ENCODE measurements around the gene ADCY4.

GRCh38 chr14:24327303-24327702 is 7.6 kb downstream of the ADCY4 start:
- TF ChIP-seq, protein P1, sequence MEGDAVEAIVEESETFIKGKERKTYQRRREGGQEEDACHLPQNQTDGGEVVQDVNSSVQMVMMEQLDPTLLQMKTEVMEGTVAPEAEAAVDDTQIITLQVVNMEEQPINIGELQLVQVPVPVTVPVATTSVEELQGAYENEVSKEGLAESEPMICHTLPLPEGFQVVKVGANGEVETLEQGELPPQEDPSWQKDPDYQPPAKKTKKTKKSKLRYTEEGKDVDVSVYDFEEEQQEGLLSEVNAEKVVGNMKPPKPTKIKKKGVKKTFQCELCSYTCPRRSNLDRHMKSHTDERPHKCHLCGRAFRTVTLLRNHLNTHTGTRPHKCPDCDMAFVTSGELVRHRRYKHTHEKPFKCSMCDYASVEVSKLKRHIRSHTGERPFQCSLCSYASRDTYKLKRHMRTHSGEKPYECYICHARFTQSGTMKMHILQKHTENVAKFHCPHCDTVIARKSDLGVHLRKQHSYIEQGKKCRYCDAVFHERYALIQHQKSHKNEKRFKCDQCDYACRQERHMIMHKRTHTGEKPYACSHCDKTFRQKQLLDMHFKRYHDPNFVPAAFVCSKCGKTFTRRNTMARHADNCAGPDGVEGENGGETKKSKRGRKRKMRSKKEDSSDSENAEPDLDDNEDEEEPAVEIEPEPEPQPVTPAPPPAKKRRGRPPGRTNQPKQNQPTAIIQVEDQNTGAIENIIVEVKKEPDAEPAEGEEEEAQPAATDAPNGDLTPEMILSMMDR (IDR thresholded peaks at IDR 0.05): no peak
- TF ChIP-seq ESRRA (CRISPR knock-in tag; IDR thresholded peaks at IDR 0.05; ENCODE audit: borderline replicate concordance) (no peak), TP53 (CRISPR knock-in tag; IDR thresholded peaks at IDR 0.05) (no peak), MAX (CRISPR knock-in tag; IDR thresholded peaks at IDR 0.05) (no peak), NR2C2 (CRISPR knock-in tag; IDR thresholded peaks at IDR 0.05) (no peak), SP1 (CRISPR knock-in tag; conservative IDR thresholded peaks at IDR 0.05) (no peak), SMAD3 (CRISPR knock-in tag; IDR thresholded peaks at IDR 0.05; ENCODE audit: borderline replicate concordance) (no peak), HMGXB4 (CRISPR knock-in tag; IDR thresholded peaks at IDR 0.05) (no peak)

Measured in WTC11 (cell line).